ENCODE measurements around the gene RPAIN.
"Not testable (repeated sequence)": the region's sequence is repeated elsewhere in the genome, so short reads cannot be mapped to it uniquely, and the experiment has no call there.

Gene RPAIN

DNA sequence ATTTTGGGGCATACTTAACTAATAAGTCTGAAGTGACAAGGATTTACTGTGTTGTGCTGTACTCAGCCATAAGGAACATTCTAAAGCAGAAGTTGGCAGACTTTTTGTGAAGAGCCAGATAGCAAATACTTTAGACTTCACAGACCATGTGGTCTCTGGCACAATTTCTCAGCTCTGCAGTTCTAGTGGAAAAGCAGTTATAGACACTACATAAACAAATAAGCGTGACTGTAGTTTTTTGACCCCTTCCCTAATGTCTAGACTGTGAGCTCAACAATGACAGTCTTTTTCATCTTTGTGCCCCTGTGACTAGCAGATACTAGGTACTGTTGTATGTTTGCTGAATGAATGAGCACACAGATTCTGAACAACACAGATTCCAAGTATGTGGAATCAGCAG is 4.9 kb downstream of the RPAIN start:
- in situ Hi-C loops (cut with HindIII; ENCODE audit: low pct_ligation_motif_present, low pct_unique_long_range_greater_than_20kb, low sequenced_read_pairs), result no loop called here
- DNase-seq, result no peak

DNA sequence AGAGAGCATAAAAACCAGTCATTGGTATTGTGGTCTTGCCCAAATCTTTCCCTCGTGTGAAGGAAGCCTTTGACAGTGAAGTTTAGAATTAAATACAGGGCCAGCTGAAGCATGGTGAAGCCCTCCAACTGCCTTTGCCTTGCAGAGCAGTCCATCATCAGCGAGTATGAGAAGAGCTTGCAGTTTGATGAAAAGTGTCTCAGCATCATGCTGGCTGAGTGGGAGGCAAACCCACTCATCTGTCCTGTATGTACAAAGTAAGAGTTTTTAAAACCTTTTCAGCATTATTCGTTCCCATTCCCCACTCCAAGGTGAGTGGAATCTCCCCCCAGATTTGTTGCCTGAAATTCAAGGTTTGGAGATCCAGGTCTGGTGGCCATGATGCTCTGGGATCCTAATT is 5.8 kb downstream of the RPAIN start:
- DNase-seq, result no peak
- in situ Hi-C loops (cut with HindIII; ENCODE audit: low pct_ligation_motif_present, low pct_unique_long_range_greater_than_20kb, low sequenced_read_pairs), result no loop called here

DNA sequence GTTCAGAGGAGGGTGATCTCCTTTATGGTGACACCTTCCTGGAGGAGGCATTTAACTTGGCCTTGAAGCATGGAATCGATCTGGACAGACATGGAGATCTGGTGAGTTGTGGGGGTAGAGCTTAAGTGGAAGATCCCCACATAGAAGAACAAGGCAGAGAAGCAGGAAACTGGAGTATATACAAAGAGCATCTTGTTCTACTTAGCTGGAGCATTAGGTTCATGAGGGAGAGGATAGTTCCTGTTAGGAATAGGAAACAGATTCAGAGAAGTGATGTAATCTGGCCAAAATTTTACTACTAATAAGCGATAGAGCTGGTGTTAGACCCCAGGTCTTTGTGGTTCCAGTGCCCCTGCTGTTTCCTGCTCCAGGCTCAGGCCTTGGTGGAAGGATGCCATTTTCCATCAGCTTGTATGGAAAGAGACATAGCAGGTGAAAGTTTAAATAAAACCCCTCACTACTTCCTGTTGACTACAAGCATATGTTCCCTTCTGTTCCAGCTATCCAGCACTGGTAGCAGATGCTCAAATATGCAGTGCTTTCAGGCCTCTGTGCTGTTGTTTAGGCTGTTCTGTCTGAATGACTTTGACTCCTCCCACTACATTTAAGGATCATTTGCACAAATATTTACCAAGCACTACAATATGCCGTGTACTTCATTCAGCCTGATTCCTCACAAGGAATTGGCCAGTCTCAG is 9.4 kb downstream of the RPAIN start:
- in situ Hi-C loops (cut with HindIII; ENCODE audit: low pct_ligation_motif_present, low pct_unique_long_range_greater_than_20kb, low sequenced_read_pairs), result no loop called here
- DNase-seq, result no peak

DNA sequence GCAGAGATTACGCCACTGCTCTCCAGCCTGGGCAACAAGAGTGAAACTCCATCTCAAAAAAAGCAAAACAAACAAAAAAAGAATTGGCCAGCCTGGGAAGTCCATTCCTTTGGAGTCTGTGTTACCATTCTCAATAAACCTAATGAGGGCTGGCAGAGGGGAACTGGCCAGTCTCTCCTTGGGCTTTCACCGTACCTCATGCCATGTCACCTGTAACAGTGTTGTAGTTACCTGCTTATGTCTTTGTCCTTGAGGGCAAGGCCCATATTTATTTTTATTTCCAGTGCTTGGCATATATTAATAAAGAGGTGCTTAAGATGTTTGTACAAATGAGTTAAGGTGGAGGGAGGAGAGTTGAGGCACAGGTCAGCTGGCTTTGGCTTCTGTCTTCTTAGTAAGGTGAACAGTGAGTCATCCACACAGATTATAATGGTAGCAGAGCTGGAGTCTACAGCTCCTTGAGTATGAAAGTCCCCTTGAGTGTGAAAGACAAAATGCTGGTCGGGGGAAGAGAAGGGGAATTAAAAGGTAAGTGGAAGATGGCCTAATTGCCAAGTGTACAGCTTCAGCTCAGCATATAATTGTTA is 10.5 kb downstream of the RPAIN start:
- in situ Hi-C loops (cut with HindIII; ENCODE audit: low pct_ligation_motif_present, low pct_unique_long_range_greater_than_20kb, low sequenced_read_pairs), result no loop called here

DNA sequence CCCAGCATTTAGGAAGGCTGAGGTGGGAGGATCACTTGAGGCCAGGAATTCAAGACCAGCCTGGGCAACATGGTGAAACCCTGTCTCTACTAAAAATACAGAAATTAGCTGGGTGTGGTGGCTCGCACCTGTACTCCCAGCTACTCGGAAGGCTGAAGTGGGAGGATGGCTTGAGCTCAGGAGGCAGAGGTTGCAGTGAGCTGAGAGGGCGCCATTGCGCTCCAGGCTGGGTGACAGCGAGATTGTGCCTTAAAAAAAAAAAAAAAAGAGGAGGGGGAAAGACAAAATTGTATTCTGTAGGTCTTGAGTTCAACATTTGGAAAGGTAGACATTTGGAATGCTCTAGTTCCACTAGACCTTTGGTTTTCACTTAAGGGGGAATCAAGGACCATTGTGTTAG is 11.3 kb downstream of the RPAIN start:
- DNase-seq; in situ Hi-C loops (cut with HindIII; ENCODE audit: low pct_ligation_motif_present, low pct_unique_long_range_greater_than_20kb, low sequenced_read_pairs): not testable (repeated sequence)

More for the DNA sequence above, 10.5 kb downstream of the RPAIN start:
- DNase-seq, result no peak

DNA sequence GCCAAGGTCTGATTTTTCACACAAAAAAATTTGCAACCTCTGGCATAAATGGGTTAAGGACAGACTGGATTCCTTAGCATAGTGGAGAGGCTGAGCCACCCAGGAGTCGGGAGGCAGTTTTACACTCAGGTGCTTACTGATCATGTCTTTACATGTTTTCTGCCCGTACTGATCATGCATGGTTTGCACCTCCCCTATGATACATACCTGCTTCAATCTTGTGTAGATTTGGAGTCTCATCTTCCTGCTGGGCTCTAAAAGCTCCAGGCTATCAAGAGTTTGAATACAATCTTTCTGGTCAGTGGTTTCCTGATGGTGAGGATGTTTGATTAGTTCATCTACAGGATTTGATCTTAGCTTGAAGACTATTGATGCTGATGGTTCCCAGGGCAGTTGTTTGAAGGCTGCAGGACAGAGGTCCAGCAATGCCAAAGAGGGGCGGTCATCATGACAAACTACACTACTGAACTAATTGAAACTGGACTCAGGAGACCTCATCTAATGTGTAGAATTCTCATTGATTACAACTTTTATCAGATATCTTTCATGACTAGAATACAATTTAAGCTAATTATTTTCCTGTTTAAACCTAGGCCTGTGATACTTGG is 12.1 kb downstream of the RPAIN start:
- DNase-seq, result no peak
- in situ Hi-C loops (cut with HindIII; ENCODE audit: low pct_ligation_motif_present, low pct_unique_long_range_greater_than_20kb, low sequenced_read_pairs), result no loop called here

DNA sequence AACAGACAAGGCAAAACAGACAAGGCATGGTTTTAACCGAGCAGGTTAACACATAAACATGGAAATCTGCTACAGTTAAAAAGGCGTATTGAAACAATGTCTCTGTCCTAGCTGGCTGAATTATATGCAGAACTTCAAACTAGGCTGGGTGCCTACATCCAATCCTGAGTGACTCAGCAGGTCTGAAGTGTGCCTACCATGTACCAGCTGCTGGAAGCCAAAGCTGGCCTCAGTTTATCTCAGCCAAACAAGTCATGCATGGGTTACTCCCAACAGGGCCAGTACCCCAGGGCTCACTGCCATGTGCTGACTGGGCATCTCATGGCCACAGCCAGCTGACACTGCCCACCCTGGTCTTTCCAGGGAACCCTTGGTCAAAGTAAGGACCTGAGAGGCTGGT is 15.0 kb downstream of the RPAIN start:
- in situ Hi-C loops (cut with HindIII; ENCODE audit: low pct_ligation_motif_present, low pct_unique_long_range_greater_than_20kb, low sequenced_read_pairs), result no loop called here
- DNase-seq, result no peak

DNA sequence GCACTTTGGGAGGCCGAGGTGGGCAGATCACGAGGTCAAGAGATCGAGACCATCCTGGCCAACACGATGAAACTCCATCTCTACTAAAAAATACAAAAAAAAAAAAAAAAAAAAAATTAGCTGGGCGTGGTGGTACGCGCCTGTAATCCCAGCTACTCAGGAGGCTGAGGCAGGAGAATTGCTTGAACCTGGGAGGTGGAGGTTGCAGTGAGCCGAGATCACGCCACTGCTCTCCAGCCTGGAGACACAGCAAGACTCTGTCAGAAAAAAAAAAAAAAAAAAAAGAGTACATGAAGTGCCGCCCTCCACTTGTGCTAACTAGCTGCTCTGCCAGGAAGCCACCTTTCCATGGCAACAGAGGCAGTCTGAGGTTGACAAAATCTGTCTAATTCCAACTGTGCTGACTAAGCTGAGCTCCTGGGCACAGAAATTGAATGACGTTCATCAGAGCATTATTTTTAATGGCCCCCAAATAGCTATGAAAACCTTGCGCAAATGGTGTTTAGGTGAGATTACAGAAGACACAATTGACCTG is 15.9 kb downstream of the RPAIN start:
- DNase-seq; in situ Hi-C loops (cut with HindIII; ENCODE audit: low pct_ligation_motif_present, low pct_unique_long_range_greater_than_20kb, low sequenced_read_pairs): not testable (repeated sequence)

DNA sequence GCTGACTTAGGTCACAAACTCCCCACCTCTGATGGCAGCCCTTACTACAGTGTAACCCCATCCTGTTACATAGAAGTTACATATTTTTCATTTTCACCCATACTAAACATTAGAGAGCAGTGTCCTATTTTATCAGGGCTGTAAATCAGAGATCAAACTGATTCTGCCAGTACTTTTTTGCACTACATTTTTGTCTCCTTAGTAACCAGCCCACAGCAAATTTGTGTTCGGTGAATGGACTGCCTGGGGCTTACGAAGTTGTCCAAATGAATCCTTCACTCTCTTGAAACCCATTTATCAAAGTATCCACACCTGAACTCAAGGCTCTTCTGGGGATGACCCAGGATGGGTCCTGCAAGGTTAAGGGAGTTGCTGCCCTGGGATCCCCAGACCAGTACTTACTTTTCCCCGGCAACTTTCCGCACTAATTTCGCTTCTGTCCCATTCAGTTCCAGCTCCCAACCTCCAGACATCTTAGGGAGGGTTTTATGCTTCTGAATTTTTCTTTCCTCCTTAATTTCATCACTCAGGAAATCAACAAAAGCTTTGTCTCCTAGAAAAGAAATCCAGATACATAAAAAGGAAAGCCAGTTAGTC is 17.8 kb downstream of the RPAIN start:
- in situ Hi-C loops (cut with HindIII; ENCODE audit: low pct_ligation_motif_present, low pct_unique_long_range_greater_than_20kb, low sequenced_read_pairs), result no loop called here
- DNase-seq, result peak; percentile 52

DNA sequence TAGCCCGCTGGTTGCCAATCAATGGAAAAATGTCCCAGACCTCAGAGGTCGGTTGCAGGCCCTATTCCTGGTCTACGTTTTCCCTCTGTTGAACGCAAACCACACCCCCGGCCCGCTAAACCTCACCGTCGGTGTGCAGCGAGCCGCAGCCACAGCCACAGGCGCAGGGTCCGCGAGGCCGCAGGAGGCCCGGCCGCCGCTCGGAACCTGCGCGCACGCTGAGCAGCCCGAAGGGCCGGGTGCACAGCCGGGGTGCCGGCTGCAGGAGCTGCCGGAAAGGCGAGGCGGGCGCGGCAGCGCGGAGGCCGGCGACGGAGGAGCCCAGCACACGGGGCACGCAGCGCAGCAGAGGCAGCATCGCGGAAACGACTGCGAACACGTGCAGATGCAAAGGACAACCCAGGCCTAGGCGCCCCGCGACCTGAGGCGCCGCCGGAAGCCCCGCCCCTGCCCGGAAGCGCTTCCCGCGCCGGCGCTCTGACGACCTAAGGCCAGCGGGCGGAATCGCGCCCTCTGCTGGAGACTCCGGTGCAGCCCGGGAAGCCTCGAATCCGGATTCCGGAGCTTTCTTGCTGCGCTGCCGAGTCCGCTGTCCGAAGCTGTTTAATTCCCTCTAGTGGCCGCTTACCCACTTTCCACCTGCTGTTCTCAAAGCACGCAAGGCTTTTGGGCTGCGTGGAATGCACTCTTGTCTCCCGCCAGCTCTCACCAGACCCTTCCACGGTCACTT is 18.9 kb downstream of the RPAIN start, which contains the start of gene C1QBP:
C1QBP (minus strand) TSS at position 440 of the 730 bp plus-strand sequence; CDS start at position 358, 82 bp downstream.
- in situ Hi-C loops (cut with HindIII; ENCODE audit: low pct_ligation_motif_present, low pct_unique_long_range_greater_than_20kb, low sequenced_read_pairs), result no loop called here
- peak; percentile 97 for DNase-seq

DNA sequence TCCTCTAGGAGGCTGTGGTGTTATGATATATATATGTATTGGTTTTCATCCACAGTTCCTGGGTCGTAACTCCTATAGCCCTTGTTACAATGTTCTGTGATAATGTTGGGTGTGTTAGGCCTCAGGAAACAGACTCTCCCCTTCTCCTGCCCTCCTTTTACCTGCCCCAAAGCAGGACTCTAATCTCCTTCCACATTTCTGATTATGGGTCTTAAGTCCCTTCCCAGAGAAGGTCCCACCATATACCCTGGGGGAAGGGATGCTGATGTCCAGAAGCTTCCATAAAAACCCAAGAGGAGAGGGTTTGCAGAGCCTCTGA is 19.4 kb downstream of the RPAIN start:
- DNase-seq, result no peak
- in situ Hi-C loops (cut with HindIII; ENCODE audit: low pct_ligation_motif_present, low pct_unique_long_range_greater_than_20kb, low sequenced_read_pairs), result no loop called here

DNA sequence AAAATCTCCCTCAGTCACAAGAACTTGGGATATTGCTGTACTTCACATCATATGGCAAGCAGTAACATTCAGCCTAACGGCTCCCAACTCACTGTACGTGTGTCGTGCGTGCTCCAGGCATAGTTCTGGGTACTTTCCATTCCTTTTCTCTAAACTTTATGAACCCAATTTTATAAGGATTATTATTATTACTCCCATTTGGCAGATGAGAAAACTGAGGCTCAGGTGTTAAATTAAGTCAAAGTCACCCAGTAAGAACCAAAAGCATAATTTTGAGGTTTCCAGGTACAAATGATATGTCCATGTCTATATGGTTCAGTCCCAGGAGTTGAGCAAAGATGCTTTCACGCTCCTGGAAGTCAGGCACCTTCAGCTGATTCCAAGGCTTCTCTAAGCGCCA is 23.7 kb downstream of the RPAIN start:
- DNase-seq, result no peak
- in situ Hi-C loops (cut with HindIII; ENCODE audit: low pct_ligation_motif_present, low pct_unique_long_range_greater_than_20kb, low sequenced_read_pairs), result no loop called here

DNA sequence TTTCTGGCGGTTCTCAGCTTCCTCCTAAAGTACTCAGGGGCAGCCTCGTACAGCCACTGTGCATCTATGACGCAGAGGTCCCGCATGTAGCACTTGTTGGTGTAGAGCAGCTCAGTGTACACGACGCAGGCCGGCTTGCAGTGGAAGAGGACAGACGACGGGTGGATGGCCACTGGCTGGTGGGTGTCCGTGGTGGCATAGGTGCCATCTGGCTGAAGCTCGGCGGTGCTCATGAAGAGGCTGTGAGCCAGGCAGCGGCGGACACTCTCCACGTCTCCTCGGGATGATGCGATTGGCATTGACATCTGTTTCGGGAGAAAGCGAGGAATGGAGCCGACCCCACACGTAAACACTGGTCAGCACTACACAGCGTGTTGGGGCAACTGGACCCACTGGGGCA is 24.2 kb downstream of the RPAIN start:
- in situ Hi-C loops (cut with HindIII; ENCODE audit: low pct_ligation_motif_present, low pct_unique_long_range_greater_than_20kb, low sequenced_read_pairs), result no loop called here
- DNase-seq, result no peak

DNA sequence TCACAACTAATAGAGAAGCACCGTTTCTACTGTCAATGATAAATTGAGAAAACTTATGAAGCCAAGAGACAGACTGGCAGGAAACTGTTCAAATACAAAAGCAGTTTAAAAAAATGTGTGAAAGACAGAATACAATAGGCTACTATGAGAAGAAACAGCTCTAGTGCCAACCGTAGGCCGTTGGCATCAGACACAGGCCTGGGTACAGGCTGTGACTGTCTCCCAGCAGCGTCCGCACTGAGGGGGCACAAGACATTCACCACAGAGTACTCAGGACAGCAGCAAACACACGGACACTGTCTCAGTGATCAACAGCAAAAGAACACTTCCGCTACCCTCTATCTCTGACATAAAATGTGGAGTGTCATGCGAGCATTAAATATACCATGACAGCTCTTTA is 26.8 kb downstream of the RPAIN start:
- no peak for DNase-seq
- in situ Hi-C loops (cut with HindIII; ENCODE audit: low pct_ligation_motif_present, low pct_unique_long_range_greater_than_20kb, low sequenced_read_pairs), result no loop called here

DNA sequence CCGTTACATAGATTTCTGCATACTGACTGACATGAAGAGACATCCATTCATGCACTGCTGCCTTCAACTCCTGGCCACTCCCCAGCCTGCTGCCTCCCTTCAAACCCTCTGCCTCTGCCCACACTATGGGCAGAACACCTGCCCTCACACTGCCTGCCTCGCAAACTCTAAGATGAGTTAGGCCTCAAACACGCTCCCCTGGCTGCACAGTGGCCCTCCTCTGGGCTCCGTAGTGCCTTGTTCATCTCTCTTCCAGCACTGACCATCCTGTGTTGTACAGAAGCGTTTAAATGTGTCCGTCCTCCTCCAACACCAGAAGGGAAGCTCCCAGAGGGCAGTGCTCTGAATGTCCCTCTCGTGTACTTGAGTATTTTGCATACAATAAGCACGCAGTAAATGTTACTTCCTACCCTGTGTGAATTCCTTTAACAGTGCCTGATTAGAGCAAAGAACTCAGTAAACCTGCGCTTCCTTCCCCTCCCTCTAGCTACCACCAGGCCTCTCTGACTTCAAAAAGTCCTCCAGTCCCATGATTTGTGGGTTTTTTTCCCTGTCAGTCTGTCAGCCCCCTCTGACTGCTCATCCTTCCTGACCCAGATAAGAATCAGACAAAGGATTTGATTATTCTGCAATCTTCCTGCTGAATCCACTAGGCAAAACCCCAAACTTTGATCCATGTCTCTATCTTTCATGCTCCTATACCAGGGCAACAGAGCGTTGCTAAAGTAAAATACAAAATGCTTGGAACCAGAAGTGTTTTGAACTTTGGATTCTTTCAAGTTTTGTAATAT is 44.9 kb downstream of the RPAIN start:
- in situ Hi-C loops (cut with HindIII; ENCODE audit: low pct_ligation_motif_present, low pct_unique_long_range_greater_than_20kb, low sequenced_read_pairs), result no loop called here
- DNase-seq, result no peak

DNA sequence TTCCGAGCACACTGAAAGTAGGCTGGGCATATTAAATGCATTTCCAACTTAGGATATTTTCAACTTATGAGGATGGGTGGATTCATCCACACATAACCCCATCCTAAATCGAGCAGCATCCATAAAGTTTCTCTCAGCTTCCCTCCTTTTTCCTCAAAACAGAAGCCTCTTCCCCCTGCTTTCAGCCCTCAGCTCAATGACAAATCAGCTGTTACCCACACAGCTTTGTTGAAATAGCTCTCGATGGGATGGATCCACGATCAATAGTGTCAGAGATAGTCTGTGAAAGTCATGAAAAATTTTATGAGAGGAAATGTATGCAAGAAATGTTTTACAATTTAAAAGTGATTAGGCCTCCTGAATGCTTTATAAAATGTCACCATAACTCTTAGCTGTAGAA is 46.3 kb downstream of the RPAIN start:
- DNase-seq, result no peak
- in situ Hi-C loops (cut with HindIII; ENCODE audit: low pct_ligation_motif_present, low pct_unique_long_range_greater_than_20kb, low sequenced_read_pairs), result no loop called here

DNA sequence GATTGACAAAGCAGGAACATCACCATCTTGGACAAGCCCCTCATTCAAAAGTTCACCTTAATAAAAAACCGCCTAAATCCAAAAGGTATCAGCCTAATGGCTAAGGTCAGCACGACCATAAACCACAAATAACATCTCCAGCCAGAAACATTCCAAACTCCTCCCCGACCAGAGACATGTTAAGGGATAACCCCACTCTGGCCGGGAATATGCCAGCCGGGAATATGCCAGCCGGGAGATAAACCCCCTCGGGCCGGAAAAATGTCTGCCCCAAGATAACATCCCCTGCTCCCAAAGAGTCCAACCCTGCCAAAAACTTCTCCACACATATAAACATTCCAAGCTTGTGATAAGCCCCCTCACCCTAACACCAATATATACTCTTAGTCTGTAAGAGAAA is 47.4 kb downstream of the RPAIN start:
- no peak for DNase-seq
- in situ Hi-C loops (cut with HindIII; ENCODE audit: low pct_ligation_motif_present, low pct_unique_long_range_greater_than_20kb, low sequenced_read_pairs), result no loop called here

DNA sequence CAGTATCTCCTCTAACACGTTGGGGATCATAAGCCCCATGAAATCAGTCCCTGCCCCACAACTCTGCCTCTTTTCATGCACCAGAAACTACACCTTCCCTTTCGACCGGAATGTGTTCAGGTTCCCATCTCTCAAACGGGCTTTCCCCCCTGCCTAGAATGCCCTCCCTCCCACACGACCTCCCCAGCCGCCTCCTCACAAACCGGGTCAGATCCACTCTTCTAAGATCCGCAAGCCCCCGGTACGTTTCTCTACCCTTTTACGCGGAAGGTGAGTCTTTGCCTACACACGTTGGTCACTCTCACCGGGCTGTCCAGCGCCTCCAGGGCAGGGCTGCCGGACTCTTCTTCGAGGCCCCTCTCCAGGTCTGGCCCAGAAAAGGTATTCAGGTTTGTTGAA is 48.1 kb downstream of the RPAIN start:
- in situ Hi-C loops (cut with HindIII; ENCODE audit: low pct_ligation_motif_present, low pct_unique_long_range_greater_than_20kb, low sequenced_read_pairs), result no loop called here
- DNase-seq, result no peak
